HCT116 (cell line): Measurements from ENCODE around the gene GUSB.

Source experiments
- CBX3 ChIP-seq: IDR thresholded peaks from 2 replicates; pipeline ENCODE4 v1.6.1; 2012; ENCODE audit warnings: low read depth
- CTCF ChIP-seq, 3 experiments: fragments of 200-600 bp in 1 of 3; sonication (generic) in 1 of 3; IDR thresholded peaks in 2 of 3; conservative IDR thresholded peaks in 1 of 3; 2 replicates each; pipeline ENCODE4 v1.5.1; 2012 to 2017; ENCODE audit warnings: low read depth in 2 of 3, low read length in 2 of 3, antibody characterized with exemption in 1 of 3, borderline replicate concordance in 1 of 3, control low read depth in 1 of 3, mild to moderate bottlenecking in 1 of 3, mixed read lengths in 1 of 3, mixed run types in 1 of 3, moderate library complexity in 1 of 3; ENCODE audit not compliant: insufficient read depth in 1 of 3
- EZH2 ChIP-seq: fragments of 200-600 bp; sonication (generic); IDR thresholded peaks from 2 replicates; pipeline ENCODE4 v1.6.1; 2017; ENCODE audit warnings: antibody characterized with exemption, mixed run types
- POLR2AphosphoS5 ChIP-seq: IDR thresholded peaks from 2 replicates; pipeline ENCODE4 v1.6.1; 2011; ENCODE audit warnings: mild to moderate bottlenecking, low read depth, low read length, moderate library complexity
- SIN3A ChIP-seq: IDR thresholded peaks from 2 replicates; pipeline ENCODE4 v1.6.1; 2012; ENCODE audit warnings: low read depth
- SP1 ChIP-seq: IDR thresholded peaks from 2 replicates; pipeline ENCODE4 v1.6.1; 2012; ENCODE audit warnings: low read depth
- ZNF274 ChIP-seq: fragments of 200-500 bp; sonication (Bioruptor generic); IDR thresholded peaks from 2 replicates; pipeline ENCODE4 v1.6.1; 2014; ENCODE audit warnings: mild to moderate bottlenecking, low read depth, low read length, inconsistent platforms

DNA sequence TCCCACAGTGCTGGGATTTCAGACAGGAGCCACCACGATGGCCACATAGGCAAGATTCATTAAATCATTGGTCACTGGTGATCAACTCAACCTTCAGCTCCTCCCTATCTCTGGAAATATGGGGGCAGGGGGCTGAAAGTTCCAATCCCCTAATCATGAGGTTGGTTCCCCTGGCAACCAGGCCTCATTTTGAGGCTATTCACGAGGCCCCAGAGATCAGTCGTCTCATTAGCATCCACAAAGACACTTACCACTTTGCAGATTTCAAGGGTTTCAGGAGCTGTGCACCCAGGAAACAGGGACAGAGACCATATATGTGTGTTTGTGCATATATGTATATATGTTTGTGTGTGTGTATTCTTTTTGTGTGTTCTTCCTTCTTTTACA is 7.7 kb upstream of the GUSB start:
- no peak for TF ChIP-seq CTCF (IDR thresholded peaks at IDR 0.05 in 2 of 3, conservative IDR thresholded peaks at IDR 0.05 in 1 of 3; ENCODE audit: borderline replicate concordance in 1 of 3, insufficient read depth in 1 of 3, low read depth in 2 of 3, low read length in 2 of 3)
- TF ChIP-seq SIN3A = no peak
- no peak for TF ChIP-seq SP1
- no peak for TF ChIP-seq POLR2AphosphoS5
- no peak for TF ChIP-seq EZH2
- no peak for TF ChIP-seq CBX3
- TF ChIP-seq ZNF274 = no peak
